ENCODE measurements around the gene ZC3H14.

DNA sequence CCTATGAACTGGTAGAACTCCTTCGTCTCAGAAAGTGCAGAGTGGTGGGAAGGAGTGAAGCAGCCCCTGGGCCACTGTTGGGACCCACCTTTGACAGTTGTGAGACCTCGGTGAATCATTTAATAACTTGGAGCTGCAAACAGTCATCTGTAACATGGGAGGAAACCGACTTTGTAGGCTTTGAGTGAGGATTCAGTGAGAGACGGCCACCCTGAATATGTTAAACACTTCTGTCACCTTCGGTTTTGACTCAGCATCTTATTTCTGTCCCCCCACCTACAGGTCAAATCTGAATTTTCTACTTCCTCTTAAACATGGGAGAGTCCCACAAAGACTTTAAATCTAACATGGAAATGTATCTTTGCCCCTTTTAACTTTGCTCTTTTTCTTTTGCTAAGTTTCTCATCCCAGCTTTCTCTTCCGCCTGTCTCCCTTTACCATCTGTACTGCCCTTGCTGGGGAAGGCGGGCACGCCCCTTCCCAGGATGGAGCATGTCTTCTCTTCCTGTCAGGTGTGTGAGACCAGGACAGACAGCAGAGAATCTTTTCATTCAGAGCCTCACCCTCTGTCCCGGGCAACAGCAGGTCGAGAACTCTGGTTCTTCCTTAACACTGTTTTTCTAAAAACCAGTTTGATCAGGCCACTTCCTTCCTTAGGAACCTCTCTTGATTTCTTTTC, 37.1 kb downstream of the ZC3H14 start:
- TF ChIP-seq, protein P1, sequence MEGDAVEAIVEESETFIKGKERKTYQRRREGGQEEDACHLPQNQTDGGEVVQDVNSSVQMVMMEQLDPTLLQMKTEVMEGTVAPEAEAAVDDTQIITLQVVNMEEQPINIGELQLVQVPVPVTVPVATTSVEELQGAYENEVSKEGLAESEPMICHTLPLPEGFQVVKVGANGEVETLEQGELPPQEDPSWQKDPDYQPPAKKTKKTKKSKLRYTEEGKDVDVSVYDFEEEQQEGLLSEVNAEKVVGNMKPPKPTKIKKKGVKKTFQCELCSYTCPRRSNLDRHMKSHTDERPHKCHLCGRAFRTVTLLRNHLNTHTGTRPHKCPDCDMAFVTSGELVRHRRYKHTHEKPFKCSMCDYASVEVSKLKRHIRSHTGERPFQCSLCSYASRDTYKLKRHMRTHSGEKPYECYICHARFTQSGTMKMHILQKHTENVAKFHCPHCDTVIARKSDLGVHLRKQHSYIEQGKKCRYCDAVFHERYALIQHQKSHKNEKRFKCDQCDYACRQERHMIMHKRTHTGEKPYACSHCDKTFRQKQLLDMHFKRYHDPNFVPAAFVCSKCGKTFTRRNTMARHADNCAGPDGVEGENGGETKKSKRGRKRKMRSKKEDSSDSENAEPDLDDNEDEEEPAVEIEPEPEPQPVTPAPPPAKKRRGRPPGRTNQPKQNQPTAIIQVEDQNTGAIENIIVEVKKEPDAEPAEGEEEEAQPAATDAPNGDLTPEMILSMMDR (IDR thresholded peaks at IDR 0.05; ENCODE audit: low read length) = no peak
- TF ChIP-seq EZH2 (IDR thresholded peaks at IDR 0.05; ENCODE audit: borderline replicate concordance, low read length) = no peak

All from OCI-LY1 (cell line).